A549 (cell line): ENCODE measurements around the gene SLCO3A1. TPM values are rescaled to one million over a fixed set of nuclear protein-coding genes. Genes with fewer than 3 reads are reported as not detected.
"Not testable (repeated sequence)": the region's sequence is repeated elsewhere in the genome, so short reads cannot be mapped to it uniquely, and the experiment has no call there.

Experiments used
- ATAC-seq, 2 experiments: fragments of 200-7000 bp in 1 of 2; fragments of >200 bp in 1 of 2; cut with Nextera tagmentation in 1 of 2; cut with Tn5 transposase in 1 of 2; 3 replicates each; pipeline versions ENCODE4 v1.8.0 to v1.9.1; 2018 to 2020; ENCODE audit warnings: mild to moderate bottlenecking in 1 of 2, moderate library complexity in 1 of 2
- CTCF ChIA-PET: fragments of 300-600 bp; sonication (Branson Sonifier 250); formaldehyde crosslinking; extraction: SDS; loops from one replicate; lab custom pipeline; 2021; ENCODE audit warnings: antibody characterized with exemption, inconsistent platforms; lab: Yijun Ruan, JAX
- POLR2A ChIA-PET: fragments of 350-600 bp; formaldehyde crosslinking; extraction: SDS; loops from one replicate; lab custom pipeline; 2021; ENCODE audit warnings: antibody characterized with exemption, inconsistent platforms; lab: Yijun Ruan, JAX
- DNase-seq, 2 experiments: peaks; one replicate each; pipeline versions ENCODE4 v3.0.0 to v3.0.0-alpha.2; 2011 to 2016; ENCODE audit warnings: low read depth in 1 of 2, low spot score in 1 of 2
- FAIRE-seq: peaks from 2 replicates; lab custom pipeline; 2011; peaks lifted over from hg19 to GRCh38; lab: Jason Lieb, UNC
- H3K27ac ChIP-seq, 2 experiments: fragments of >200 bp; sonication (Bioruptor Twin); formaldehyde crosslinking; 3 replicates each; pipeline ENCODE4 v1.5.1; 2016 to 2017
- H3K4me1 ChIP-seq: fragments of >200 bp; sonication (Bioruptor Twin); formaldehyde crosslinking; 3 replicates; pipeline ENCODE4 v1.6.1; 2016
- H3K4me2 ChIP-seq: fragments of >200 bp; sonication (Bioruptor Twin); formaldehyde crosslinking; 3 replicates; pipeline ENCODE4 v1.6.1; 2016
- H3K4me3 ChIP-seq: fragments of >200 bp; sonication (Bioruptor Twin); formaldehyde crosslinking; 3 replicates; pipeline ENCODE4 v1.5.1; 2016
- H3K9me3 ChIP-seq: fragments of >200 bp; sonication (Bioruptor Twin); formaldehyde crosslinking; 3 replicates; pipeline ENCODE4 v1.6.1; 2016
- BCL3 ChIP-seq: fragments of >200 bp; sonication (Bioruptor Twin); formaldehyde crosslinking; IDR thresholded peaks from 3 replicates; pipeline ENCODE4 v1.6.1; 2016
- BHLHE40 ChIP-seq: IDR thresholded peaks from 2 replicates; pipeline ENCODE4 v1.6.1; 2012; ENCODE audit warnings: low read depth, low read length, inconsistent platforms
- CBX8 ChIP-seq: fragments of 200-600 bp; sonication (generic); IDR thresholded peaks from 2 replicates; pipeline ENCODE4 v1.6.1; 2016
- CEBPB ChIP-seq, 2 experiments: fragments of >200 bp in 1 of 2; sonication (Bioruptor Twin) in 1 of 2; formaldehyde crosslinking in 1 of 2; IDR thresholded peaks; 2 replicates each; pipeline ENCODE4 v1.6.1; 2012 to 2016
- CTCF ChIP-seq: fragments of >200 bp; sonication (Bioruptor Twin); formaldehyde crosslinking; IDR thresholded peaks from 3 replicates; pipeline ENCODE4 v1.5.1; 2016
- E2F6 ChIP-seq: IDR thresholded peaks from 2 replicates; pipeline ENCODE4 v1.6.1; 2012; ENCODE audit warnings: low read depth, borderline replicate concordance
- ELK1 ChIP-seq: fragments of 150-350 bp; IDR thresholded peaks from 2 replicates; pipeline ENCODE4 v1.6.1; 2014; ENCODE audit warnings: low read depth, mild to moderate bottlenecking, low read length
- FOSB ChIP-seq: fragments of 250-450 bp; sonication (Bioruptor Pico); IDR thresholded peaks from 2 replicates; pipeline ENCODE4 v1.5.0; 2020; ENCODE audit warnings: mild to moderate bottlenecking, moderate library complexity
- FOSL2 ChIP-seq, 2 experiments: fragments of 450-650 bp in 1 of 2; fragments of >200 bp in 1 of 2; sonication (Bioruptor Twin) in 1 of 2; formaldehyde crosslinking; IDR thresholded peaks; 2 replicates each; pipeline versions ENCODE4 v1.5.0 to v1.6.1; 2016 to 2020; ENCODE audit warnings: mild to moderate bottlenecking in 1 of 2, moderate library complexity in 1 of 2
- FOXS1 ChIP-seq: fragments of 250-450 bp; sonication (Bioruptor Pico); IDR thresholded peaks from 2 replicates; pipeline ENCODE4 v1.5.0; 2020; ENCODE audit warnings: mild to moderate bottlenecking, moderate library complexity
- JUNB ChIP-seq: fragments of >200 bp; sonication (Bioruptor Twin); formaldehyde crosslinking; IDR thresholded peaks from 2 replicates; pipeline ENCODE4 v1.6.1; 2016
- KDM1A ChIP-seq: fragments of 200-600 bp; sonication (generic); IDR thresholded peaks from 2 replicates; pipeline ENCODE4 v1.6.1; 2016; ENCODE audit warnings: low read depth, mild to moderate bottlenecking
- NPAS2 ChIP-seq: fragments of 250-450 bp; sonication (Bioruptor Pico); IDR thresholded peaks from 2 replicates; pipeline ENCODE4 v1.8.0; 2022; ENCODE audit warnings: mild to moderate bottlenecking, moderate library complexity, borderline replicate concordance
- REST ChIP-seq: fragments of 200-600 bp; sonication (generic); IDR thresholded peaks from 2 replicates; pipeline ENCODE4 v1.6.1; 2016; ENCODE audit warnings: antibody characterized with exemption, mild to moderate bottlenecking, moderate library complexity
- RFX5 ChIP-seq: fragments of 450-650 bp; IDR thresholded peaks from 2 replicates; pipeline ENCODE4 v1.7.1; 2014; ENCODE audit warnings: antibody characterized with exemption, mild to moderate bottlenecking, moderate library complexity
- TFCP2L1 ChIP-seq: fragments of 250-450 bp; sonication (Bioruptor Pico); IDR thresholded peaks from 2 replicates; pipeline ENCODE4 v1.5.0; 2021; ENCODE audit warnings: mild to moderate bottlenecking
- TP53 ChIP-seq: fragments of 250-450 bp; sonication (Bioruptor Pico); IDR thresholded peaks from 2 replicates; pipeline ENCODE4 v1.5.0; 2021; ENCODE audit warnings: mild to moderate bottlenecking, moderate library complexity
- WGBS: methylation state at CpG from one replicate; pipeline ENCODE4 v1.1.6; 2017; ENCODE audit errors: missing lambda C conversion rate; 5-methylcytosine and 5-hydroxymethylcytosine counted together
- polyA plus RNA-seq, 4 experiments: library from polyadenylated mRNA; depleted of rRNA in 3 of 4; stranded (reverse); fragments of >200 nt; fragmentation: RNase III in 1 of 4; extraction: RNeasy Plus Mini Kit Qiagen cat#74134 plus additional on column Dnase treatment in 1 of 4; gene quantifications; 2 replicates in 3 of 4; 3 replicates in 1 of 4; pipeline ENCODE4 v1.2.3, GENCODE V29; 2011 to 2017

The SLCO3A1 gene
- polyA plus RNA-seq, 2 of the 4 experiments (the other 2 are of a cell fraction) = 16.8 to 17.0 TPM

- no peak overlapping the region for H3K4me3 ChIP-seq
- CTCF ChIA-PET = interaction anchor here (1.0 kb wide), 1 partner anchor 10 kb away, joined by 3 read pairs; no protein-coding TSS in a partner anchor
- no peaks in the 10 kb centered on the region for H3K4me1 ChIP-seq
- 82% methylated on average over 15 of the region's 15 CpGs for WGBS
- FAIRE-seq (peak; percentile 23), ATAC-seq (no peak)
- POLR2A ChIA-PET = no interaction called here
- no peak for TF ChIP-seq CTCF
- no peak for TF ChIP-seq TP53 (CRISPR knock-in tag)
- TF ChIP-seq BHLHE40 = no peak
- TF ChIP-seq NPAS2 = no peak
- no peak for TF ChIP-seq REST
- no peak for TF ChIP-seq CEBPB (IDR thresholded peaks at IDR 0.05)
- TF ChIP-seq TFCP2L1 (CRISPR knock-in tag) = no peak
- no peak for TF ChIP-seq FOSB (CRISPR knock-in tag)
- TF ChIP-seq CBX8 = no peak
- TF ChIP-seq FOXS1 (CRISPR knock-in tag) = no peak
- TF ChIP-seq ELK1 = no peak
- TF ChIP-seq JUNB = no peak
- TF ChIP-seq RFX5 = no peak
- no peak for TF ChIP-seq KDM1A
- TF ChIP-seq FOSL2 (IDR thresholded peaks at IDR 0.05) = no peak
- TF ChIP-seq FOSL2 (CRISPR knock-in tag; IDR thresholded peaks at IDR 0.05) = no peak
- no peak for TF ChIP-seq E2F6
- no peak for TF ChIP-seq BCL3
- TF ChIP-seq, all 56 proteins: peak for 0
- no peaks in the 10 kb centered on the region for H3K9me3 ChIP-seq
- no peak overlapping the region for H3K27ac ChIP-seq
- DNase-seq = no peak
- H3K4me2 ChIP-seq = no peak overlapping the region
Observed at GRCh38 chr15:92059036-92059970, 205.8 kb downstream of the SLCO3A1 start.

- POLR2A ChIA-PET, H3K9me3 ChIP-seq, FAIRE-seq, DNase-seq, H3K27ac ChIP-seq, ATAC-seq, H3K4me1 ChIP-seq, H3K4me3 ChIP-seq, H3K4me2 ChIP-seq: not testable (repeated sequence)
- CTCF ChIA-PET = interaction anchor here (0.5 to 2.5 kb wide), 4 partner anchors 17 to 213 kb away, joined by 3 to 12 read pairs (median 4); no protein-coding TSS in a partner anchor
- WGBS = 52% methylated on average over 3 of the region's 3 CpGs
Observed at GRCh38 chr15:92059971-92060311, 206.4 kb downstream of the SLCO3A1 start.
